Endodermal cell (in vitro differentiated cells): Measurements from ENCODE around the gene ANKRD33B. TPM values are rescaled to one million over a fixed set of nuclear protein-coding genes. Genes with fewer than 3 reads are reported as not detected.

Source experiments
- DNase-seq: peaks from one replicate; pipeline ENCODE4 v3.0.0-alpha.2; 2017
- H3K27ac ChIP-seq: 2 replicates; pipeline ENCODE4 v1.5.1; 2013; ENCODE audit warnings: mild to moderate bottlenecking, low read depth, low read length, moderate library complexity
- H3K27me3 ChIP-seq: 2 replicates; pipeline ENCODE4 v1.6.1; 2013; ENCODE audit warnings: mild to moderate bottlenecking, low read length, moderate library complexity; ENCODE audit not compliant: insufficient read depth, control insufficient read depth, poor library complexity, severe bottlenecking
- H3K36me3 ChIP-seq: 2 replicates; pipeline ENCODE4 v1.7.0; 2013; ENCODE audit warnings: mild to moderate bottlenecking, low read length, moderate library complexity; ENCODE audit not compliant: control insufficient read depth, insufficient read depth
- H3K4me1 ChIP-seq: one replicate; pipeline ENCODE4 v1.7.0; 2013; ENCODE audit warnings: low read length; ENCODE audit not compliant: control insufficient read depth, insufficient read depth
- H3K4me3 ChIP-seq: 2 replicates; pipeline ENCODE4 v1.5.1; 2013; ENCODE audit warnings: mild to moderate bottlenecking, low read length, moderate library complexity
- H3K9ac ChIP-seq: 2 replicates; pipeline ENCODE4 v1.6.1; 2013; ENCODE audit warnings: mild to moderate bottlenecking, low read length, moderate library complexity; ENCODE audit not compliant: poor library complexity, severe bottlenecking; ENCODE audit errors: extremely low read depth
- H3K9me3 ChIP-seq: 2 replicates; pipeline ENCODE4 v1.6.1; 2013; ENCODE audit warnings: mild to moderate bottlenecking, low read length, moderate library complexity; ENCODE audit not compliant: control insufficient read depth
- H3K27ac Mint-ChIP-seq: 2 replicates; pipeline ENCODE4 v1.8.0; 2020; ENCODE audit warnings: mixed read lengths
- H3K27me3 Mint-ChIP-seq: 2 replicates; pipeline ENCODE4 v1.8.0; 2021; ENCODE audit warnings: mild to moderate bottlenecking, mixed read lengths; ENCODE audit not compliant: insufficient read depth
- H3K36me3 Mint-ChIP-seq: 2 replicates; pipeline ENCODE4 v1.8.0; 2020; ENCODE audit warnings: low read depth, mixed read lengths
- H3K4me1 Mint-ChIP-seq: 2 replicates; pipeline ENCODE4 v1.8.0; 2020; ENCODE audit warnings: mixed read lengths
- H3K4me3 Mint-ChIP-seq: 2 replicates; pipeline ENCODE4 v1.8.0; 2020; ENCODE audit warnings: mild to moderate bottlenecking, moderate library complexity, mixed read lengths
- H3K9me3 Mint-ChIP-seq: 2 replicates; pipeline ENCODE4 v1.8.0; 2020; ENCODE audit warnings: mild to moderate bottlenecking, mixed read lengths
- WGBS, 2 experiments: methylation state at CpG; one replicate each; pipeline versions ENCODE4 v1.1.5 to v1.1.7; 2013; ENCODE audit warnings: missing lambda C conversion rate in 2 of 2, mixed read lengths in 1 of 2; ENCODE audit not compliant: insufficient coverage in 1 of 2, insufficient read length in 1 of 2; 5-methylcytosine and 5-hydroxymethylcytosine counted together
- total RNA-seq, 2 donors: library from RNA; stranded (reverse); fragmentation: NEBNext Ultra II Directional in 1 of 2; extraction: Animal tissue kit (Norgen Biotek cat#: 25700) in 1 of 2; gene quantifications; 2 replicates in 1 of 2; 3 replicates in 1 of 2; pipeline ENCODE4 v1.2.1, GENCODE V29; 2021
- TF ChIP-seq, protein P1 (sequence below): fragments of 200-600 bp; sonication (generic); conservative IDR thresholded peaks from 2 replicates; pipeline ENCODE4 v1.5.0; 2021; ENCODE audit warnings: antibody characterized with exemption, mild to moderate bottlenecking

Gene ANKRD33B
- total RNA-seq, 2 donors from 2014 or later: 21.9 to 37.2 TPM

DNA sequence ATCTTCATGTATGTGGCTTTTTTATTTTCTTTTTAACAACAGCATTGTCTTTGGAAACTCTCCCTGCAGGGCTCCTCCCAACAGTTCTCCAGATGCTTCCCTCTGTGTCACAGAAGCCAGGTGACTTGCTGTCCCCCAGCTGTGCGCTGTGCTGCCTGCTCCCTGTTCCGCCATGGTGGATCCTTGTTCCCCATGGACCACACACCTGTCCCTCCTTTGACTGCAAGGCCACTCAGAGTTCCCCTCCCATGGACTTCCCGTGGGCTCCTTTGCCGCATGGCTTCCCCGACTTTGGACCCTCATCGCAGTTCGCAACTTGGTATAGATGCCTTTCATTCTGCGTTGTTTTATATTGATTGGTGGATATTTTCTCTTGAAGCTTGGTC is 18.6 kb downstream of the ANKRD33B start:
- WGBS, 2 experiments: 97 to 100% methylated on average over 1 to 8 of the region's 8 CpGs
- no peak for DNase-seq
- TF ChIP-seq, protein P1, sequence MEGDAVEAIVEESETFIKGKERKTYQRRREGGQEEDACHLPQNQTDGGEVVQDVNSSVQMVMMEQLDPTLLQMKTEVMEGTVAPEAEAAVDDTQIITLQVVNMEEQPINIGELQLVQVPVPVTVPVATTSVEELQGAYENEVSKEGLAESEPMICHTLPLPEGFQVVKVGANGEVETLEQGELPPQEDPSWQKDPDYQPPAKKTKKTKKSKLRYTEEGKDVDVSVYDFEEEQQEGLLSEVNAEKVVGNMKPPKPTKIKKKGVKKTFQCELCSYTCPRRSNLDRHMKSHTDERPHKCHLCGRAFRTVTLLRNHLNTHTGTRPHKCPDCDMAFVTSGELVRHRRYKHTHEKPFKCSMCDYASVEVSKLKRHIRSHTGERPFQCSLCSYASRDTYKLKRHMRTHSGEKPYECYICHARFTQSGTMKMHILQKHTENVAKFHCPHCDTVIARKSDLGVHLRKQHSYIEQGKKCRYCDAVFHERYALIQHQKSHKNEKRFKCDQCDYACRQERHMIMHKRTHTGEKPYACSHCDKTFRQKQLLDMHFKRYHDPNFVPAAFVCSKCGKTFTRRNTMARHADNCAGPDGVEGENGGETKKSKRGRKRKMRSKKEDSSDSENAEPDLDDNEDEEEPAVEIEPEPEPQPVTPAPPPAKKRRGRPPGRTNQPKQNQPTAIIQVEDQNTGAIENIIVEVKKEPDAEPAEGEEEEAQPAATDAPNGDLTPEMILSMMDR: no peak
- Histone ChIP-seq H3K36me3 (no peaks in the 10 kb centered on the region), H3K9ac (no peak overlapping the region), H3K27ac (no peak overlapping the region), H3K4me1 (no peaks in the 10 kb centered on the region), H3K9me3 (no peaks in the 10 kb centered on the region), H3K4me3 (no peak overlapping the region), H3K27me3 (no peaks in the 10 kb centered on the region)
- Mint-ChIP-seq H3K36me3 (no peaks in the 10 kb centered on the region), H3K4me3 (no peak overlapping the region), H3K9me3 (no peaks in the 10 kb centered on the region), H3K27me3 (peaks cover 5% of the 10 kb centered on the region), H3K4me1 (peaks cover 7% of the 10 kb centered on the region), H3K27ac (no peak overlapping the region)

GRCh38 chr5:10583663-10584572 is 20.0 kb downstream of the ANKRD33B start:
- Mint-ChIP-seq H3K27ac (no peak overlapping the region), H3K36me3 (no peaks in the 10 kb centered on the region), H3K27me3 (peaks cover 5% of the 10 kb centered on the region), H3K4me1 (peaks cover 5% of the 10 kb centered on the region), H3K9me3 (no peaks in the 10 kb centered on the region), H3K4me3 (no peak overlapping the region)
- Histone ChIP-seq H3K27me3 (no peaks in the 10 kb centered on the region), H3K9me3 (peaks cover 4% of the 10 kb centered on the region), H3K4me1 (no peaks in the 10 kb centered on the region), H3K36me3 (no peaks in the 10 kb centered on the region), H3K27ac (no peak overlapping the region), H3K4me3 (no peak overlapping the region), H3K9ac (no peak overlapping the region)
- 91 to 92% methylated on average over 12 to 13 of the region's 13 CpGs for WGBS, 2 experiments
- TF ChIP-seq, protein P1: no peak
- DNase-seq: no peak

- H3K27me3 Mint-ChIP-seq: peaks cover 5% of the 10 kb centered on the region
- no peak overlapping the region for H3K4me3 Mint-ChIP-seq
- Histone ChIP-seq H3K9ac (no peak overlapping the region), H3K4me3 (no peak overlapping the region), H3K9me3 (peaks cover 10% of the 10 kb centered on the region), H3K27me3 (no peaks in the 10 kb centered on the region), H3K36me3 (no peaks in the 10 kb centered on the region), H3K27ac (no peak overlapping the region), H3K4me1 (no peaks in the 10 kb centered on the region)
- peaks cover 8% of the 10 kb centered on the region for H3K36me3 Mint-ChIP-seq
- 91 to 94% methylated on average over 6 to 8 of the region's 8 CpGs for WGBS, 2 experiments
- H3K4me1 Mint-ChIP-seq: peaks cover 9% of the 10 kb centered on the region
- H3K9me3 Mint-ChIP-seq: peaks cover 8% of the 10 kb centered on the region
- no peak overlapping the region for H3K27ac Mint-ChIP-seq
- no peak for DNase-seq
- TF ChIP-seq, protein P1: no peak
Measured at GRCh38 chr5:10584714-10585517, 21.0 kb downstream of the ANKRD33B start.
